ENCODE measurements around the gene LTBR. TPM values are rescaled to one million over a fixed set of nuclear protein-coding genes. Genes with fewer than 3 reads are reported as not detected.

LTBR gene
- total and polyA plus RNA-seq, 2 donors (not counting 1 experiment from before 2014, with no cell fraction given) = 1.1 TPM; not detected in 1

DNA sequence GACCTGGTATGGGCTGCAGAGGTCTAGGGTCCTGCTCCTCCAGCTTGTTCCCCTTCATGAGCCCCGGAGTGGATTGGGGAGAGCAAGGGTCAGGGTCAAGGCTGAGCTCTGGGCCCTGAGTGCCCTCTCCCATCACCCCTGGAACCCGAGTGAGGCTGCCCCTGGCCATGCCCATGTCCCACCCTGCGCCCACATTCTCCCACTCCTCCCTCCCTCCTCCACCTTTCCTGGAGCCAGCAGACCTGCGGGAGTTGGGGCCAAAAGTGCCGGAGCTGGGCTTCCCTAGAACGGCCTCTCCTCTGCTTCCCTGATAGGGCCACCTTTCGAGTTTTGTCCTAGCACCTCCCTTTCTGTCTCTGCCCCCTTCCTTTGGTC, 9.2 kb upstream of the LTBR start:
- ChIA-PET CTCF (no interaction called here), POLR2A (no interaction called here)
- Histone ChIP-seq H3K4me1 (ENCODE audit: control insufficient read depth in 2 of 2, insufficient read depth in 2 of 2, low read length in 2 of 2) (no peaks in the 10 kb centered on the region), H3K9me3 (ENCODE audit: control extremely low read depth in 1 of 3, control insufficient read depth in 2 of 3, insufficient read depth in 1 of 3, low read length in 2 of 3) (peaks cover 0 to 3% (median 0%) of the 10 kb centered on the region in 3 donors), H3K27me3 (replicated peaks in 1 of 4; ENCODE audit: control extremely low read depth in 1 of 4, control insufficient read depth in 3 of 4, insufficient read depth in 4 of 4, low read length in 3 of 4) (peaks cover 0 to 48% (median 19%) of the 10 kb centered on the region in 4 experiments), H3K4me3 (ENCODE audit: control extremely low read depth in 1 of 5, extremely low read depth in 1 of 5, insufficient read depth in 1 of 5, low read depth in 2 of 5, low read length in 4 of 5) (no peak overlapping the region), H3K79me2 (ENCODE audit: control insufficient read depth, insufficient read depth, low read length) (no peaks in the 10 kb centered on the region), H3K27ac (ENCODE audit: low read length in 2 of 2) (no peak overlapping the region), H3K36me3 (replicated peaks in 1 of 2; ENCODE audit: control extremely low read depth in 1 of 2, control insufficient read depth in 1 of 2, extremely low read depth in 1 of 2, insufficient read depth in 2 of 2, low read length in 1 of 2) (no peaks in the 10 kb centered on the region), H3K4me2 (replicated peaks; ENCODE audit: low read depth, low read length, poor library complexity, severe bottlenecking) (no peak overlapping the region), H3K9ac (ENCODE audit: low read length) (no peak overlapping the region), H4K20me1 (ENCODE audit: control insufficient read depth, insufficient read depth, low read length, poor library complexity, severe bottlenecking) (no peaks in the 10 kb centered on the region), H2AFZ (ENCODE audit: insufficient read depth, low read depth, low read length, poor library complexity, severe bottlenecking) (no peak overlapping the region)
- no peak for DNase-seq
- ATAC-seq (ENCODE audit: low read depth) = no peak
- intact Hi-C loops (cut with micrococcal nuclease) = no loop called here
- no peaks in the 10 kb centered on the region for H3K4me1 Mint-ChIP-seq
- no peaks in the 10 kb centered on the region for H3K9me3 Mint-ChIP-seq (ENCODE audit: insufficient read depth)
- no peak for TF ChIP-seq EZH2 (IDR thresholded peaks at IDR 0.05; ENCODE audit: borderline replicate concordance, insufficient read depth, low read depth, low read length, poor library complexity, severe bottlenecking)
- TF ChIP-seq, protein P1, sequence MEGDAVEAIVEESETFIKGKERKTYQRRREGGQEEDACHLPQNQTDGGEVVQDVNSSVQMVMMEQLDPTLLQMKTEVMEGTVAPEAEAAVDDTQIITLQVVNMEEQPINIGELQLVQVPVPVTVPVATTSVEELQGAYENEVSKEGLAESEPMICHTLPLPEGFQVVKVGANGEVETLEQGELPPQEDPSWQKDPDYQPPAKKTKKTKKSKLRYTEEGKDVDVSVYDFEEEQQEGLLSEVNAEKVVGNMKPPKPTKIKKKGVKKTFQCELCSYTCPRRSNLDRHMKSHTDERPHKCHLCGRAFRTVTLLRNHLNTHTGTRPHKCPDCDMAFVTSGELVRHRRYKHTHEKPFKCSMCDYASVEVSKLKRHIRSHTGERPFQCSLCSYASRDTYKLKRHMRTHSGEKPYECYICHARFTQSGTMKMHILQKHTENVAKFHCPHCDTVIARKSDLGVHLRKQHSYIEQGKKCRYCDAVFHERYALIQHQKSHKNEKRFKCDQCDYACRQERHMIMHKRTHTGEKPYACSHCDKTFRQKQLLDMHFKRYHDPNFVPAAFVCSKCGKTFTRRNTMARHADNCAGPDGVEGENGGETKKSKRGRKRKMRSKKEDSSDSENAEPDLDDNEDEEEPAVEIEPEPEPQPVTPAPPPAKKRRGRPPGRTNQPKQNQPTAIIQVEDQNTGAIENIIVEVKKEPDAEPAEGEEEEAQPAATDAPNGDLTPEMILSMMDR (IDR thresholded peaks at IDR 0.05) = no peak
- WGBS (ENCODE audit: insufficient coverage) = 89% methylated on average over 7 of the region's 7 CpGs
- H3K4me3 Mint-ChIP-seq = no peak overlapping the region
- peaks cover 61% of the 10 kb centered on the region for H3K27me3 Mint-ChIP-seq
- no peak overlapping the region for H3K27ac Mint-ChIP-seq

DNA sequence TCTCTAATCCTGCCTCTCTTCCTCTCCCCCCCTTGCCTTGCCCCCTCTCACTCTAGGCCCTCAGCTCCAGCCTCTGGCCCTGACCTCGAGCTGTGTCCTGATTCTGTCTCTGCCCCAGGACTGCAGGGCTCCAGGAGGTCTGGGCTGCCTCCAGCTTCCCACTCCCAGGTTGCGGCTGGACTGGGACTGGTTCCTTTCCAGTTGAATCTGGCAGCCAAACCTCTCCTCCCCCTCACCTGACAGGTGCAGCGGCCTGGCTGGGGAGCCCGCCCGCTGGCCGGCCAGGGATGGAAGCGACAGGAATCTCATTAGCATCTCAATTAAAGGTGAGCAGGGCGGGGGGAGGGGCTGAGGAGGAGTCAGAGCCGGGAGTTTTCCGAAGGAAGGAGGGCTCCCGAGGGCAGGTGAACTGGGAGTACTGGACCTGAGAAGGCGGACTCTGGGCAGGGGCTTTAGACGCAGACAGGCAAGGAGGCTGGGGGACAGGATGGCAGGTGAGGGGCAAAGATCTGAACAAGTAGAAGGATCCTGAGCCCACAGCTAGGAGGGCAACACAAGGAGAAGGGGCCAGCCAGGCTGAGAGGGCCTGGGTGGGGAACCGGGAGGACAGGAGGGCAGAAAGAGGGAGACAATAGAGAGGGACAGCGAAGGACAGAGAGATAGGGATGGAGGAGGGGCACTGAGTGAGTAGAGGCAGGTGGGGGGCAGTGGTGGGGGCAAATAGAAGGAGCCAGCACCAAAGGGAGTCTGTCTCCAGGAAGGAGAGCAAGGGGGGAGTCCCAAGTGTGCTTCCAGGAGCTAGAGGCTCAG, 8.5 kb upstream of the LTBR start, which contains the start of gene SCNN1A:
Gene SCNN1A, minus strand, starts transcription at position 295 of the 810 bp plus-strand sequence. CDS start 780 bp downstream, outside the sequence.
- DNase-seq (no peak), ATAC-seq (ENCODE audit: low read depth) (no peak)
- POLR2A ChIA-PET = no interaction called here
- no peaks in the 10 kb centered on the region for H3K4me1 ChIP-seq (ENCODE audit: control insufficient read depth in 2 of 2, insufficient read depth in 2 of 2, low read length in 2 of 2)
- intact Hi-C loops (cut with micrococcal nuclease) = no loop called here
- H3K27ac Mint-ChIP-seq = no peak within 1 kb of the TSS
- no peaks in the 10 kb centered on the region for H3K4me1 Mint-ChIP-seq
- WGBS (ENCODE audit: insufficient coverage) = 86% methylated on average over 11 of the region's 15 CpGs
- H3K79me2 ChIP-seq (ENCODE audit: control insufficient read depth, insufficient read depth, low read length) = no peaks in the 10 kb centered on the region
- no peaks in the 10 kb centered on the region for H4K20me1 ChIP-seq (ENCODE audit: control insufficient read depth, insufficient read depth, low read length, poor library complexity, severe bottlenecking)
- H2AFZ ChIP-seq (ENCODE audit: insufficient read depth, low read depth, low read length, poor library complexity, severe bottlenecking) = no peak within 1 kb of the TSS
- H3K27me3 Mint-ChIP-seq = peaks cover 65% of the 10 kb centered on the region
- no peak within 1 kb of the TSS for H3K4me3 ChIP-seq (ENCODE audit: control extremely low read depth in 1 of 5, extremely low read depth in 1 of 5, insufficient read depth in 1 of 5, low read depth in 2 of 5, low read length in 4 of 5)
- CTCF ChIA-PET = no interaction called here
- no peak within 1 kb of the TSS for H3K9ac ChIP-seq (ENCODE audit: low read length)
- H3K27ac ChIP-seq (ENCODE audit: low read length in 2 of 2) = no peak within 1 kb of the TSS
- TF ChIP-seq EZH2 (IDR thresholded peaks at IDR 0.05; ENCODE audit: borderline replicate concordance, insufficient read depth, low read depth, low read length, poor library complexity, severe bottlenecking) = no peak
- TF ChIP-seq, protein P1 (IDR thresholded peaks at IDR 0.05) = no peak
- H3K4me3 Mint-ChIP-seq = no peak within 1 kb of the TSS
- H3K9me3 Mint-ChIP-seq (ENCODE audit: insufficient read depth) = no peaks in the 10 kb centered on the region
- peaks cover 0 to 48% (median 19%) of the 10 kb centered on the region in 4 experiments for H3K27me3 ChIP-seq (replicated peaks in 1 of 4; ENCODE audit: control extremely low read depth in 1 of 4, control insufficient read depth in 3 of 4, insufficient read depth in 4 of 4, low read length in 3 of 4)
- no peaks in the 10 kb centered on the region for H3K36me3 ChIP-seq (replicated peaks in 1 of 2; ENCODE audit: control extremely low read depth in 1 of 2, control insufficient read depth in 1 of 2, extremely low read depth in 1 of 2, insufficient read depth in 2 of 2, low read length in 1 of 2)
- no peak within 1 kb of the TSS for H3K4me2 ChIP-seq (replicated peaks; ENCODE audit: low read depth, low read length, poor library complexity, severe bottlenecking)
- H3K9me3 ChIP-seq (ENCODE audit: control extremely low read depth in 1 of 3, control insufficient read depth in 2 of 3, insufficient read depth in 1 of 3, low read length in 2 of 3) = peaks cover 0 to 3% (median 0%) of the 10 kb centered on the region in 3 donors
